Right ventricle myocardium inferior (tissue), 1 donor: ENCODE results near the gene GATA6. TPM values are rescaled to one million over a fixed set of nuclear protein-coding genes. Genes with fewer than 3 reads are reported as not detected.

Experiments used
- ATAC-seq: fragments of 200-7000 bp; cut with Tn5 transposase; one replicate; pipeline ENCODE4 v1.9.1; 2020; ENCODE audit warnings: mild to moderate bottlenecking, moderate library complexity
- DNase-seq: peaks from one replicate; pipeline ENCODE4 v3.0.0; 2021; ENCODE audit errors: missing footprints
- intact Hi-C: fragments of 100-400 bp; cut with DNase I; formaldehyde crosslinking; loops from one replicate; pipeline ENCODE4 v1.11.0; 2022
- long read RNA-seq: library from polyadenylated mRNA; unstranded; transcript quantifications from one replicate; pipeline ENCODE4 v2.0.0, GENCODE V29; 2021
- total RNA-seq: library from RNA; stranded (reverse); fragmentation: NEBNext Ultra II Directional; extraction: Animal tissue kit (Norgen Biotek cat#: 25700); gene quantifications from one replicate; pipeline ENCODE4 v1.2.1, GENCODE V29; 2021
- donor health status: DM: no; HTN: yes; CAD: no; lungs with severe emphysema.

GATA6 gene
- total RNA-seq, result 56.3 TPM
- long read RNA-seq, transcript GATA6-202 (6 exons, 2,057 nt), result minor isoform, 32 of 160 reads
- long read RNA-seq, transcript GATA6-201 (7 exons, 3,770 nt), result major isoform, 114 of 160 reads
- long read RNA-seq, partial matches to known transcripts, result 7 of 160 reads
- long read RNA-seq, other reads (novel, unspliced or antisense), result 7 of 160 reads

- DNase-seq (peak; percentile 92), ATAC-seq (peak; percentile 85)
- intact Hi-C loops, result loop anchor here (2.0 to 5.0 kb wide), 6 partner anchors 170 to 543 kb away; no protein-coding TSS in a partner anchor
Measured at GRCh38 chr18:22169011-22169888, at the start of gene GATA6. Gene GATA6, plus strand, starts transcription at chr18:22169589. Its CDS starts 1,556 bp downstream, at chr18:22171145.

GRCh38 chr18:22124970-22125369 is 44.4 kb upstream of the GATA6 start:
- no peak for DNase-seq
- intact Hi-C loops, result no loop called here
- ATAC-seq, result no peak

- ATAC-seq (no peak), DNase-seq (no peak)
- intact Hi-C loops, result no loop called here
Measured at GRCh38 chr18:22128954-22129353, 40.4 kb upstream of the GATA6 start.

DNA sequence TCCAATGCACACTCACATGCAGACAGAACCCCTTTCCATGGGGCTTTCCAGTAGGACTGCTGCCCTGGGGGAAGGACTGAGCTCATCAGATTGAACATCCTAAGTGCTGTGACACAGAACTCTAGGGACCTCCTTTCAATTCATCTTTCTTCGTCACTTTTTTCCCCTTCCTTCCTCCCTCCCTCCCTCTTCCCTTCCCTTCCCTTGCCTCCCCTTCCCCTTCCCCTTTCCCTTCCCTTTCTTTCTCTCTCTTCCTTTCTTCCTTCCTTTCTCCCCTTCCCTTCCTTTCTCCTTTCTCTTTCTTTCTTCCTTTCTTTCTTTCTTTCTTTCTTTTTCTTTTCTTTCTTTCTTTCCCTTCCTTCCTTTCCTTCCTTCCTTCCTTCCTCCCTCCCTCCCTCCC is 39.6 kb upstream of the GATA6 start:
- intact Hi-C loops, result no loop called here

GRCh38 chr18:22132258-22132657 is 37.1 kb upstream of the GATA6 start:
- ATAC-seq (no peak), DNase-seq (no peak)
- intact Hi-C loops, result no loop called here

More for the DNA sequence above, 39.6 kb upstream of the GATA6 start:
- ATAC-seq (no peak), DNase-seq (no peak)

- DNase-seq, result no peak
- intact Hi-C loops, result no loop called here
- ATAC-seq, result no peak
Measured at GRCh38 chr18:22132763-22133162, 36.6 kb upstream of the GATA6 start.

GRCh38 chr18:22136395-22136794 is 33.0 kb upstream of the GATA6 start:
- ATAC-seq (no peak), DNase-seq (no peak)
- intact Hi-C loops, result no loop called here

DNA sequence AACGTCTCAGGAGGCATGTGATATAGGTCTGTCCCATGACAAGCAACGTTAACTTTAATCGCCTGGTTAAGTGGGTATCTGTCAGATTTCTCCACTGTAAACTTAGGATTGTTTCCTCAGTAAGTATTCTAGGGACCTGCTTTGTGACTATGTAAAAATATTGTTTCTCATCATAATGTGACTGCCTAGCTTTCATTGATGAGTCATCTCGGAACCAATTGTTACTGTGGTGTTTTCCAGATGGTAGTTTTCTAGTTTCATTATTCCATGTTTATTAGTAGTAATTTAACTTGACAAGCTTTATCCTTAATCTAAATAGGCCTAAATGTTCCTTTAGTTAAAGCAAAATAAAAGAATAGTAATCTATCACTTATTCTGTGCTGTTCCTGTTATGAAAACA is 28.2 kb upstream of the GATA6 start:
- ATAC-seq, result no peak
- DNase-seq, result no peak
- intact Hi-C loops, result no loop called here

DNA sequence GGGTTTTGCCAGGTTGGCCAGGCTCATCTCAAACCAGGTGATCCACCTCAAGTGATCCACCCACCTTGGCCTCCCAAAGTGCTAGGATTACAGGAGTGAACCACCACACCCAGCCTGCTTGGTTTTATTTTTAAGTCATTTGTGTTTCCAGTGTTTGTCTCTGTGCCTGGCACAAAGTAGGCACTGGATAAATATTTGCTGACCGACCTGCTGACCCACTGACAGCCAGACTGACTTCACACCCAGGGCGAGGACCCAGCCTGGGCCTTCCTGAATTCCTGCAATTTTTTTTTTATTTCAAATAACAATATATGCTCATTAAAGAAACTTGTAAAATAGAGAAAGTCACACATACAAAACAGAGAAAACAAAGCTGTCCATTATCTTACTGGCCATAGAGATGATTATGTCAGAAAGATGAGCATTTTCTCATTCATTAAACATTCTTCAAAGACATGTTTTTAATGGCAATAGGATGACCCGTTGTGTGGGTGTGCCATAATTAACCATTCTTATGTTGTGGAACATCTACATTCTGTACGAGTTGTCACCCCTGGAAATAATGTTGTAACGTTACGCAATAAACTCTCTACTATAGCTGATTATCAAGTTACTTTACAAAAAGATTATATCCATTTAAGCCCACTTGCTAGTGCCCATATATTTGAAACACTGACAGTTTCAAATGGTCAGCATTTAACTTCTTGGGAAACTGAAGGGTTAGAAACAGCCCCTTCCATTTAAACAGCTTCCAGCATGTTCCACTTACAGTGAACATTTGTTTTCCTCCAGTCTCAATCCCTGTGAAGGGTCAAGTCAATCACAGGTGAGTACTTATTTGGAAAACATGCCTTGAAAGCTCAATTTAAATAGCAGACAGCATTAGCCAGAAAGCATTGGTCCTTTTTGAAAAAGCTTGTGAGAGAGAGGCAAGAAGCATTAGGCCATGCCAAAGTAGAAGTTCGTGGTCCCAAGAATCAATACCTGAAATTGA is 25.7 kb upstream of the GATA6 start:
- DNase-seq (no peak), ATAC-seq (no peak)
- intact Hi-C loops, result no loop called here

DNA sequence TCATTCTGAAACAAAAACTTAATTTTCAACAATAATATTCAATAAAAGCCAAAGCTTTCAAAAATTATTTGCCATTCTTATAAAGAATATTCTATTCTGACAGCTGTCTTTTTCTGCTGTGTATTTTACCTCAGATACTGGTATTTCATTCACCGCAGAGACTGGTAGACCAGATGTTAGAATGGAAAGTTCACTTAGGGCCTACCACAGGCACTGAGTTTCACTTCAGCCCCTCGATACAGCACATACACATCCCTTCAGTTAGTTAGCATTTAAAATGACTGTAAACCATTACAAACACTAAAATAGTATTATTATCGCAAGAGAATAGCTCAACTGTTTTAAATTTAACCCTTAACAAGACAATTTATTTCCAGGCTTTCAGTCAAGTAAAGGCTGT is 24.2 kb upstream of the GATA6 start:
- DNase-seq (no peak), ATAC-seq (no peak)
- intact Hi-C loops, result no loop called here

DNA sequence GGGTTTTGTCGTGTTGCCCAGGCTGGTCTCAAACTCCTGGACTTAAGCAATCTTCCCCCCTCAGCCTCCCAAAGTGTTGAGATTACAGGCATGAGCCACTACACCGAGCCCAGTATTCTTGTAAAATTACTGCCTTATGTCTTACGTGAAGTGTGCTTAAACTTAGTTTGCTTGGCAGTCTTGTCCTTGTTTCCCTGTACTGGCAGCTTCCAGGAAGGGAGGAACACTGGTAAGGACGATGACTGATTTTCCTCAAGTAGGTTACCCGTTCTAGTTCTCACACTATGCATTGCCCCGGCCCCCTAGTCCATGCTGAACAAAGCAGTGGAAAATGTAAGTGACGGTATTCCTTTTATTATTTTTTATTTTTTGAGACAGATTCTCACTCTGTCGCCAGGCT is 19.7 kb upstream of the GATA6 start:
- ATAC-seq, result no peak
- intact Hi-C loops, result no loop called here

GRCh38 chr18:22152093-22152492 is 17.3 kb upstream of the GATA6 start:
- DNase-seq (no peak), ATAC-seq (peak; percentile 10)
- intact Hi-C loops, result no loop called here

More for the DNA sequence above, 19.7 kb upstream of the GATA6 start:
- DNase-seq, result no peak

DNA sequence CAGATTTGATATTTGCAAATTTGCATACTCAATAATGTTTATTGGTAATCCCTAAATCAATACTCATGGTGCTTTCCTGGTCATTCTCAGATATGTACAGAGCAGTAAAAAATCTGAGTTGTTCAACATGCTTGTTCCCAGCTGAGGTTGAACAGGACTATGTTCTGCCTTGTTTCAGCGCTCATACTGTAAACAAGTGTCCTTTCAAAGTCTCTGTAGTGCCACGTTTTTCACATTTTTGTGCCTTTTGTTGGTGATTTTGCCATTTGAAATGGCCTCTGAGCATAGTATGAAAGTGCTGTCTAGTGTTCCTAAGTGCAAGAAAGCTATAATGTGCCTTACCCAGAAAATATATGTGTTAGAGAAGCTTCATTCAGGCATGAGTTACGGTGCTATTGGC is 16.0 kb upstream of the GATA6 start:
- no peak for DNase-seq
- intact Hi-C loops, result no loop called here
- ATAC-seq, result no peak

DNA sequence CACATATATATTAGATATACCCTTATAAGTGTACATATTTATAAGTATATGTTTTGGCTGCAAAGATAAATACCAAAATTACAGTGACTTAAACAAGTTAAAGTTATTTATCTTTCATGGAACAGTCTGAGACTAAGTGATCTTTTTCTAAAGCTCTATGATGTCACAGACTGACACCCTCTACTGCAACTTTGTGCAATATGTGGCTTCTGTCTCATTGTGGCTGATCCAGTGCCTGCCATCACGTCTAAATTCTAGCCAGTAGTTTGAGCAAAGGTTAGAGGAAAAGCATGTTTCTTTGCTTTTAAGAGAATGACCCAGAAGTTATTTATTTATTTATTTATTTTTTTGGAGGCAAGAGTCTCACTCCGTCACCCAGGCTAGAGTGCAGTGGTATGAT is 13.8 kb upstream of the GATA6 start:
- no peak for DNase-seq
- no peak for ATAC-seq
- intact Hi-C loops, result no loop called here

- intact Hi-C loops, result no loop called here
- ATAC-seq (no peak), DNase-seq (no peak)
Measured at GRCh38 chr18:22159014-22159413, 10.4 kb upstream of the GATA6 start.

- intact Hi-C loops, result loop anchor here (5.0 kb wide), 1 partner anchor 49 kb away; no protein-coding TSS in a partner anchor
- no peak for DNase-seq
- ATAC-seq, result no peak
Measured at GRCh38 chr18:22161090-22161489, 8.3 kb upstream of the GATA6 start.

DNA sequence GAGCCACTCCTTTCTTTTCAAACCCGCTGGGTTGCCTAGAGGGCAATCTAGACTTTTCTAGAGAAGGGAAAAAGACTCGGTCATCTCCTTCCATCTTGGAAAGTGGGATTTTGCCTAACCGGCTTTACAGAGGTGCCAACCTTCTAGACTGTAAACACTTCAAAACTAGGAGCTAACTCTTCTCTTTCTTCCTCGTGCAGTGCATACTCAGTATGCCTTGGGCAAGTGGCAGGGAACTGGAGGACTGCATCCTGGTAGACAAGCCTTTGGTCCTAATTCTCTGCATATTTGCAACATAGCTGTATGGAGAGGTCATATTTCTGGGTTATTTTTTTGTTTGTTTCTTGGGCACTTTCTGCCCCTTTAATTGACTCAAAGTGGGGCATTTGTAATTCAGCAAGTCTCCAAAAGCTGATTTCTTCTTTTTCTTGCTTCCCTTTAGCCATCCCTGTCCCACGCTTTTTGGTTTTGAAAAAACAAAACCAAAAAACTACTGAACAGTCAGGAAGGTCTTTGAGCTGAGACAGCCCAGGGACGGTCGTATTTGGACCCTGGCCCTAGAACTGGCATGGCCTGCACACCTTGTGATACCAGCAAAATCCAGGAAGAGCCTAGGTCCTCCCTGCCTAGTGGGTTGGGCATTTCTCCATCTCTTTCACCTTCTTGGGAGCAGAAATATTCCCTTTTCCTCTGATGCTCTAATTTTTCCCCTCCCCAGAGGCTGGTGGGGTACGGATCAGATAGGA is 5.8 kb upstream of the GATA6 start:
- ATAC-seq, result no peak
- intact Hi-C loops, result loop anchor here (2.0 to 5.0 kb wide), 2 partner anchors 51 to 75 kb away; no protein-coding TSS in a partner anchor
- no peak for DNase-seq

- intact Hi-C loops, result loop anchor here (5.0 kb wide), 5 partner anchors 52 to 548 kb away; no protein-coding TSS in a partner anchor
- ATAC-seq (no peak), DNase-seq (no peak)
Measured at GRCh38 chr18:22164337-22165048, 4.9 kb upstream of the GATA6 start.
